22Rv1 (cell line): Measurements from ENCODE around the gene WWC1.

Source experiments
- H3K27ac ChIP-seq: fragments of 450-650 bp; 2 replicates; pipeline ENCODE4 v1.5.1; 2017
- ZFX ChIP-seq: fragments of 450-650 bp; IDR thresholded peaks from 2 replicates; pipeline ENCODE4 v1.6.1; 2017; ENCODE audit warnings: antibody characterized with exemption, borderline replicate concordance
- TF ChIP-seq, protein P1 (sequence below): fragments of 450-650 bp; IDR thresholded peaks from 2 replicates; pipeline ENCODE4 v1.5.1; 2017; ENCODE audit warnings: mild to moderate bottlenecking

The WWC1 gene

DNA sequence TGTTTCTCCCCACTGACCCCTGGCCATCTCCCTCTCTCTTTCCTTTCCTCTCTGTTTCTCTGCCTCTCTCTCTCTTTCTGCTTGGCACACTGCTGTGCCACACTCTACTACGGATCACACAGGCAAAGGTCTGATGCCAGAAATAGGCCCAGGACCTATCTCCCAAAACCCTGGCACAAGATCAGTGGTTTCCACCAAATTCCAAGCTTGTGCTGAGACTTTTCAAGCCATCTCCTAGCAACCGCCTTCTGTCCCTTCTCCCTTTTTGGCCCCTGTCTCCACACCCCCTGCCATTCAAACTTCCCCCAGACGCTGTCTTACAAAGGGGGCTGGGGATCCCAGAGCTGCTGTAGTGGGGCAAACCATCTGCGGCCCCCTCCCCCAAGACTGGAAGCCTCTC lies 156.4 kb downstream of the WWC1 start:
- TF ChIP-seq ZFX, result no peak
- TF ChIP-seq, protein P1, sequence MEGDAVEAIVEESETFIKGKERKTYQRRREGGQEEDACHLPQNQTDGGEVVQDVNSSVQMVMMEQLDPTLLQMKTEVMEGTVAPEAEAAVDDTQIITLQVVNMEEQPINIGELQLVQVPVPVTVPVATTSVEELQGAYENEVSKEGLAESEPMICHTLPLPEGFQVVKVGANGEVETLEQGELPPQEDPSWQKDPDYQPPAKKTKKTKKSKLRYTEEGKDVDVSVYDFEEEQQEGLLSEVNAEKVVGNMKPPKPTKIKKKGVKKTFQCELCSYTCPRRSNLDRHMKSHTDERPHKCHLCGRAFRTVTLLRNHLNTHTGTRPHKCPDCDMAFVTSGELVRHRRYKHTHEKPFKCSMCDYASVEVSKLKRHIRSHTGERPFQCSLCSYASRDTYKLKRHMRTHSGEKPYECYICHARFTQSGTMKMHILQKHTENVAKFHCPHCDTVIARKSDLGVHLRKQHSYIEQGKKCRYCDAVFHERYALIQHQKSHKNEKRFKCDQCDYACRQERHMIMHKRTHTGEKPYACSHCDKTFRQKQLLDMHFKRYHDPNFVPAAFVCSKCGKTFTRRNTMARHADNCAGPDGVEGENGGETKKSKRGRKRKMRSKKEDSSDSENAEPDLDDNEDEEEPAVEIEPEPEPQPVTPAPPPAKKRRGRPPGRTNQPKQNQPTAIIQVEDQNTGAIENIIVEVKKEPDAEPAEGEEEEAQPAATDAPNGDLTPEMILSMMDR, result no peak
- H3K27ac ChIP-seq, result no peak overlapping the region

DNA sequence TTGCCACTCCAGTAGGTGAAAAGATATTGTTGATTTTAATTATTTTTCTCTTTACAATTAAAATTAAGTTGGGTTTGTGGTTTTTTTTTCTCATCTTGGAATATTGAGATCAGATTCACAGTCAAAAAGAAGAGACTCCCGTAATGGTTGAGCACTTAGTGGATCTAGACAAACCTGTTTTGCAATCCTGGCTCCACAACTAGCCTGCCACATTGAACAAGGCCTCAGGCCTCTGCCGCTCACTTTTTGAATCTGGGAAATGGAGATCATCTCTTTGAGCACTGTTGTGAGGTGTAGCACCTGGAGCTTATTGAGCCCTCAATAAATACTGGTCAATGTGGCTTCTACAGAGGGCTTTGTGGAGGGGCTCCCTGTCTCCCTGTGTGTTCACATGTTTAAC lies 157.7 kb downstream of the WWC1 start:
- TF ChIP-seq, protein P1, result no peak
- no peak for TF ChIP-seq ZFX
- H3K27ac ChIP-seq, result peak overlapping the region; percentile 44

DNA sequence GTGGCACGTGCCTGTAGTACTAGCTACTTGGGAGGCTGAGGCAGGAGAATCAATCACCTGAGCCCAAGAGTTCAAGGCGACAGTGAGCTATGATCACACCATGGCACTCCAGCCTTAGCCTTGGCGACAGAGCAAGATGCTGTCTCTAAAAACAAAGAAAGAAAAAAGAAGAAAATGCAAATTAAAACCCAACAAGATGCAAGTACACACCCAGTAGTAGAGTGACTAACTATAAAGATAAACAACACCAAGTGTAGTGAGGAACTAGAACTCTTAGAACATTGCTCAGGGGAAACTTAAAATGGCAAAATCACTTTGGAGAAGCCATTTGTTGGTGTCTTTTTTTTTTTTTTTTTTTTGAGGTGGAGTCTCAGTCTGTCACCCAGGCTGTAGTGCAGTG lies 160.1 kb downstream of the WWC1 start:
- TF ChIP-seq, protein P1, result no peak
- no peak for TF ChIP-seq ZFX
- H3K27ac ChIP-seq, result no peak overlapping the region

DNA sequence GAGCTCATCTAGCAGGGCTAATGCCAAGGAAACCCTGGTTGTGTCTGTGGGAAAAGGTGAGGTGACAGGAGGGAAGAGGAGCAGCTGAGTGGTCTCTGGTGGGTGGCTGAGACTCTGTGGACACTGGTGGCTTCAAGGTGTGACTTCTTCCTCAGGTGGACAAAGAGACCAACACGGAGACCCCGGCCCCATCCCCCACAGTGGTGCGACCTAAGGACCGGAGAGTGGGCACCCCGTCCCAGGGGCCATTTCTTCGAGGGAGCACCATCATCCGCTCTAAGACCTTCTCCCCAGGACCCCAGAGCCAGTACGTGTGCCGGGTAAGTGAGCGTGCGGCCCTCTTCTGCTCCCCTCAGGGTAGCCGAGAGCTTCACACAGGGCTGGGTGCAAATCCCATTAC lies 163.8 kb downstream of the WWC1 start:
- no peak overlapping the region for H3K27ac ChIP-seq
- no peak for TF ChIP-seq ZFX
- TF ChIP-seq, protein P1, result no peak

DNA sequence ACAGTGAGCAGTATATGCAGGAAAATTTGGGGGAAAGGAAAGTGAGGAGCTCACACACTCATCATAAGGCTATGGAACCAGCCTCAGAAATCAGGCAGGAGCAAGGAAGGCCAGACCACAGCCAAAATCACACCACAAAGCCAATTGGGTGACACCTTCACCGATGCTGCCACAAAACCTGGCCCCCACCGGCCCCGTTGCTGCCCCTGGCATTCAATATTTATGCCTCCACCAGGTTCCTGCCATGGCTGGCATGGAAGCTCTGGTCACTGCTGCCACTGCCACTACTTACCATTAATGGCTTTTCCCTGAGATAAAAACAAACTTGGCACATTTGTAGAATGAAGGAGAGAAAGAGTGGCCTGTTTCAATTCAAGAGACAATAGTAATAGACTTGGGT lies 166.1 kb downstream of the WWC1 start:
- H3K27ac ChIP-seq, result no peak overlapping the region
- TF ChIP-seq ZFX, result no peak
- TF ChIP-seq, protein P1, result no peak

DNA sequence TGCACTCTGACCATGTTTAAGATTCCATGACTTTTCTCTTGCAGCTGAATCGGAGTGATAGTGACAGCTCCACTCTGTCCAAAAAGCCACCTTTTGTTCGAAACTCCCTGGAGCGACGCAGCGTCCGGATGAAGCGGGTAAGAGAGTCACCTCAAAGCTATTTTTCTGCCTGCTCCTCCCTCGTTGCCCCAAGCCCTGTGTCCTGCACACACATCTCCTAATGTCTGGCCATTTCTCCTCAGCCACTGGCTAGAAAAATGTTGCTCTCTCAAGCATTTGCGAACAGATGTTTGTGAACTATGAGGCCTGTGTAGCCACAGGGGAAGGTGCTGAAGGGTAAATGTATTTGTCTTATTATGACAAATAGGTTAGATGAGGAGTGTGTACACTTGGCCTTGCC lies 169.2 kb downstream of the WWC1 start:
- no peak overlapping the region for H3K27ac ChIP-seq
- TF ChIP-seq, protein P1, result no peak
- TF ChIP-seq ZFX, result no peak

DNA sequence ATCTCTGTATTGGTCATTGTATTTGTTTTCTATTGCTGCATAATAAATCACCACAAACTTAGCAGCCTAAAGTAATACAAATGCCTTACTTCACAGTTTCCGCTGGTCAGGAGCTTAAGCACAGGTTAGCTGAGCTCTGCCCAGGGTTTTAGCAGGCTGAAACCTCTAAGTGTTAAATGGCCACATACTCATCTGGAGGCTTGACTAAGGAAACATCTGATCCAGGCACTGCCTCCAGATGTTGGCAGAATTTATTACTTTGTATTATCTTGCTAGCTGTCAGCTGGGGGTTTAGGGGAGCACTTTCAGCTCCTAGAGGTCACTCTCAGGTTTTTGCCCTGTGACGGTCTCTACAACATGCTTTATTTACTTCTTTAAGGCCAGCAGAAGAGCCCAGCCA lies 171.6 kb downstream of the WWC1 start:
- TF ChIP-seq ZFX, result no peak
- TF ChIP-seq, protein P1, result no peak
- no peak overlapping the region for H3K27ac ChIP-seq
